B cell (primary cell): Measurements from ENCODE around the gene NCK2.

Experiments
- EZH2 ChIP-seq: IDR thresholded peaks from 2 replicates; pipeline ENCODE4 v1.6.1; 2012; ENCODE audit warnings: borderline replicate concordance, low read depth, mild to moderate bottlenecking, moderate library complexity, low read length; ENCODE audit not compliant: insufficient read depth, poor library complexity, severe bottlenecking
- TF ChIP-seq, protein P1 (sequence below): fragments of 200-600 bp; IDR thresholded peaks from one replicate; pipeline ENCODE4 v1.8.0; 2022; ENCODE audit warnings: antibody characterized with exemption, mild to moderate bottlenecking

DNA sequence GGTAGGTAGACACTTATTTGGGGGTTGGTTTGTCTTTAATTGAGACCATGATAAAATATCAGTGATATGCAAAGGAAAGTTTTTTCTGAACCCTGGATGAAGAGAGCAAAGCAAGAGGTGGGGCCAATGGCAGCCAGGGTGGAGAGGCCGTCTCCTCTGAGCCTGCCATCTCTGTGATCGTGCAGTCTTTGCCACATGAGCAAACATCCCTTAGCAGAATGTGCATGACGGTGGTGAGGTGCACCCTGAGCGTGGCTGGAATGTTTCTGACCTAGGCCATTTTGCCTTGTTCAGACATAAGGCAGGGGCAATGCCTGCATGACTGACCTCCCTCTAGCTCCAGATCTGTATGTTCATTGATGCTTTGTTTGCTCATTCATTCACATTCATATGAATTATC lies 6.0 kb downstream of the NCK2 start:
- TF ChIP-seq, protein P1, sequence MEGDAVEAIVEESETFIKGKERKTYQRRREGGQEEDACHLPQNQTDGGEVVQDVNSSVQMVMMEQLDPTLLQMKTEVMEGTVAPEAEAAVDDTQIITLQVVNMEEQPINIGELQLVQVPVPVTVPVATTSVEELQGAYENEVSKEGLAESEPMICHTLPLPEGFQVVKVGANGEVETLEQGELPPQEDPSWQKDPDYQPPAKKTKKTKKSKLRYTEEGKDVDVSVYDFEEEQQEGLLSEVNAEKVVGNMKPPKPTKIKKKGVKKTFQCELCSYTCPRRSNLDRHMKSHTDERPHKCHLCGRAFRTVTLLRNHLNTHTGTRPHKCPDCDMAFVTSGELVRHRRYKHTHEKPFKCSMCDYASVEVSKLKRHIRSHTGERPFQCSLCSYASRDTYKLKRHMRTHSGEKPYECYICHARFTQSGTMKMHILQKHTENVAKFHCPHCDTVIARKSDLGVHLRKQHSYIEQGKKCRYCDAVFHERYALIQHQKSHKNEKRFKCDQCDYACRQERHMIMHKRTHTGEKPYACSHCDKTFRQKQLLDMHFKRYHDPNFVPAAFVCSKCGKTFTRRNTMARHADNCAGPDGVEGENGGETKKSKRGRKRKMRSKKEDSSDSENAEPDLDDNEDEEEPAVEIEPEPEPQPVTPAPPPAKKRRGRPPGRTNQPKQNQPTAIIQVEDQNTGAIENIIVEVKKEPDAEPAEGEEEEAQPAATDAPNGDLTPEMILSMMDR: no peak
- no peak for TF ChIP-seq EZH2
